HPDE6-E6E7 (cell line): ENCODE measurements around the gene HOXA1.

Source experiments
- DNase-seq: peaks from one replicate; pipeline ENCODE4 v3.0.0; 2011; ENCODE audit warnings: missing footprints; ENCODE audit errors: extremely low spot score

The HOXA1 gene

DNA sequence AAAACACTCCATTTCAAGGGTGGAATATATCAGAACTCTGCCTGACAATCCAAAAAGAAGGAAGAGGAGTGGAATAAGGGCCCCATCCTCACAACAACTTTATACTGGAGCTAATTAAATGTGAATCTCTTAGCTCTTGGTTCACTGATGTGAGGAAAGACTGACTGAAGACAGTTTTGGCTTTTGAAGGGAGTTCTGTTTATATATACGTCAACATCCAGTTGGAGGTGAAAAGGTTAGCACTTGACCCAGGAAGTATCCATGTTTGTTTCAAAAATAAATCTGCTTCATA lies 3.0 kb downstream of the HOXA1 start:
- DNase-seq: no peak

DNA sequence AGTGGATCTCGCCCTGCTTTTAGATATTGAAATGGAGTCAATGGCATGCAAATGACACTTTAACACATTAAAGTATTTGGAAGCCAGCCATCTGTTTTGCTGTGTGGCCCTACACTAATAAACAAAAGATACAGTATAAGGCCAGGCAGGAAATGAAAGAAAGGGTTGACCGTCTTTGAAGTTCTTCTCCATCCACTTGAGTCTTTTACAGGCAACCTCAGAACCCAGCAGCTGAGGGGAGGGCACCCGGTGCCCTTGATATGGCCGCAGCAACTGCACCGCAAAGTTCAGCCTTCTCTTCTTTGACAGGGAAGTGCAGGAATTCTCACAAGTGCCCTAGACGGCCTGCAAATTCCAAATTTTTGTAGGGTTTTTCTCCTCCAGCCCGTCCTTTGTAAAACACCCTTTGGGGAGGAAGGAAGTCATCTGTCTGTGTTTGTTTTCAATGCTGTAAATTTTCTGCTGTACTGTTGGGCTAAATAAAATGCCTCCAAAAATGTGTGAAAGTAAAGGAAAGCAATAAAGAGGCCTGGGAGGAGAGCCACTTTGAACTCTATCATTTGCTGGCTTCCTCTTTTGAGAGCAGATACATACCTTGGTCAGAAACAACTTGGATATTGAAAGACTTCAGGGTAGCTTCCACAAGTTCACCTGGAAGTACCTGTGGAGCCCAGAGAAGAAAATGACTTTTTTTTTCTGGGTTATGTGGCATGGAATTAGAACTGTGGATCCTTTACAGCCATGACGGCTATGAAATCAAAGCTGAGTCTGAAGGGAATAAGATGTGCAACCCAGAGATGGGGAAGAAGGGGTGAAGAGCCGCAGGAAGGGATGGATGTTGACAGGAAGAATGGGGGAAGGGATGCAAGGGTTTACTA lies 3.6 kb downstream of the HOXA1 start:
- DNase-seq: no peak

DNA sequence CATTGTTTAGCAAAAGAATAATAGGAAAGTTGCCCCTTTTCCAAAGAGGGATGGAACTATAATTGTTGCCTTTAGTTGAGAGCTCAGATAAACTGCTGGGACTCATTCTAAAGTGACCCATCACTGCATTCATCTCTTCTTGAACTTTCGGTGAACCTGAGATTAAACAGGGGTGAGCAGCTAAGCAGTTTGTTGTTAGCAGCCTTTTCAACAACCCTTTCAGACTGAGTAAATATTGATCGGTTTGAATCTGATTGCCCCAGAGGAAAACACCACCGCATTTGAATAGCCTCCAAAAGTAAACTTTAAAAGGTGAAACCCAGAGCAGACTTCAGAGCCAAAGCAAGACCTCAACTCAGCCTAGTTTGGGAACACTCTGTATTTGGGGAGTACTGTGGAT lies 4.7 kb downstream of the HOXA1 start:
- no peak for DNase-seq

DNA sequence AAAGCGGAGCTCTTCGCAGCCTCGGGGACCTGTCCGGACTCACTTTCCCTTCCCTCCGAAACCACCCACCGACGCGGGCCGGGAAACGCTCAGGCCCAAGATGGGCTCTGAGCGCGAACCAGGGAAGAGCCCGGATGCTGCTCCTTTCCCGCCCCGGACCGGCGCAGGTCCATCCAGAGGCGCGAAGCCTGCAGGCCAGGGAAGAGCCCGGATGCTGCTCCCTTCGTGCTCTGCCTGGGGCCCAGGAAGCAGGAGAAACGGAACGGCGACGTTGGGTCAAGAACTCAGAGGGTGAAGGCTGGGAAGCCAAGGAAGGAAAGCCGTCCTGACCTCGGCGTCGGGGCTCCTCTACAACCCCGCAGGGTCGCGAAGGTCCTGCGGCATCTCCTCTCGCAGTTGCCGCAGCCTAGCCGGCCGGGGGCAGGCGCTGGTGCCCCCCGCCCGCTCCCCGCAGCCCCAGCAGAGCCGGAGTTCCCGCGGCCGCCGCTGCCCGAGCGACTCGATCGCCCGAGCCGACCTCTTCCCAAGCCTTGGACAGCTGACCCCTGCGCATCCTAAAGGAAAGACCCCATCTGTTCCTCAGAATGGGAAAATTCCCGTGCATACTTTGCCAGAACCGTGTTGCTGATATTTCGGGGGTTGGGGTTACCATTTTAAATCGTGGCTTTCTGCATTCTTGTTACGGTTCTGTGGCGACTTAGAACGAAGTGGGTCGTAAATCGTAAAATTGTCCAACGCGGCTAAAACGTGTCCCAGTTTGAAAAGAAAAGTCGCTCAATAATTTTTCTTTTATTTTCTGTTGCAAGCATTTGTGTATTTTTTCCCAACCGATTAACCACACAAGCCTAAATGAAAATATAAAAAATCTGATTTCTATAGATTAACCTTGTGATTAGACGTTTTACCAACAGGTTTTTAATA lies 7.5 kb downstream of the HOXA1 start:
- DNase-seq: no peak

DNA sequence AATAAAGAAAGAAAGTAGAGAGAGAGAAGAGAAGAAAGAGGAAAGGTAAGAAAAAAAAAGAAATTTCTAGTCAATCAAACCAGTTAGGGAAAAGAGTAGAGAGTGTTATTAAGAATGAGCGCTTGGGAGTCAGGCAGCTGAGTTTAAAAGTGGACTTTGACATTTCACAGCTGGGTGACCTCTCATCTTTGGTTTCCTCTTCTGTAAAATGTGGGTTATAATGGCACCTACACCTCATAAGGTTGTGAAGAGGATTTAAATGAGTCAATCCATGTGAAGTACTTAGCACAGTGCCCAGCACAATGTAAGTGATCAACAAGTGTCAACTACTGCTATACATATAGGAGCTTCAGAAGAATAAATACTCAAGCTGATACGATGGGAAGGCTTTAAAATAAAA lies 12.2 kb downstream of the HOXA1 start:
- no peak for DNase-seq

DNA sequence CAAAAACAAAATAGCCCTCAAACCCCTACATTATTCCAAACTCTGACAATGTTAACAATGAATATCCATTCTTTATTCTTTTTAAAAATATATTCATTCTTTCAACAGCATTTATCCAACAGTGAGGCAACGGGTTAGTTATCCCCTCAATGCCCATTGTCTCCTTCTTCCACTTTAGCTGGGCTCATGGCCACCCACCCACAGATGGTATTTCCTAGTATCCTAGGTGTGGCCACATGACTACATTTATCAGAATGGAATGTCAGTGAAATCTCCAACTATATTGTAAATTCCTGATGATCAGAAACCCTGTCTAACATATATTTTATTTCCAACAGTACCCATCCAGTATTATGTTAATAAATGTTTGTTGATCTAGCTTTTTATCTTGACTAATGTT lies 13.6 kb downstream of the HOXA1 start:
- DNase-seq: no peak

DNA sequence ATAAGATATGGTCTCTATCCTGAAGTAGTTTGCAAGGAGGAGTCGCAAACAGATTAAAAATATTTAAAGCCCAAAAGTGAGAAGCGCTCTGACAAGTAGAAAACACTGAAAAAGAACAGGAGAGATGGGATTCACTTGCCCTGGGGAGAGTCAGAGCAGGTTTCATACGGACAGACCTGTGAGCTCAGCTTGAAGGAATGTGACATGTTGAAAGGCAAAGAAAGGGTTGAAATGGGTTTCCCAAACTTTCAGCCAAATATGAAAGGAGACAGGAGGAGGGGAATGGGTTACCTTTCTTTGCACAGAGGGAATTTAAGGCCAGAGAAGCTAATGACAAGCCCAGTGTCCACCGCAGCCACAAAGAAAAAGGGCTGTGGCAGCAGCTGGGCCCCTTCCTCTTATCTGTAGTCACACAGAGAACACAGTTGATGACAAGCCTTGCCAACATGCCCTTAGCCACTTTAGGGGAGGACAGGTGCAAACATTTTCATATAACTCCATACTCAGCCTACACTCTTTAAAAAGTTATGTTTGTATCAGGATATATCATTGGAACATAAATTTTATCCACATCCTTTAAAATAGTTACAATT lies 14.9 kb downstream of the HOXA1 start:
- DNase-seq: no peak

DNA sequence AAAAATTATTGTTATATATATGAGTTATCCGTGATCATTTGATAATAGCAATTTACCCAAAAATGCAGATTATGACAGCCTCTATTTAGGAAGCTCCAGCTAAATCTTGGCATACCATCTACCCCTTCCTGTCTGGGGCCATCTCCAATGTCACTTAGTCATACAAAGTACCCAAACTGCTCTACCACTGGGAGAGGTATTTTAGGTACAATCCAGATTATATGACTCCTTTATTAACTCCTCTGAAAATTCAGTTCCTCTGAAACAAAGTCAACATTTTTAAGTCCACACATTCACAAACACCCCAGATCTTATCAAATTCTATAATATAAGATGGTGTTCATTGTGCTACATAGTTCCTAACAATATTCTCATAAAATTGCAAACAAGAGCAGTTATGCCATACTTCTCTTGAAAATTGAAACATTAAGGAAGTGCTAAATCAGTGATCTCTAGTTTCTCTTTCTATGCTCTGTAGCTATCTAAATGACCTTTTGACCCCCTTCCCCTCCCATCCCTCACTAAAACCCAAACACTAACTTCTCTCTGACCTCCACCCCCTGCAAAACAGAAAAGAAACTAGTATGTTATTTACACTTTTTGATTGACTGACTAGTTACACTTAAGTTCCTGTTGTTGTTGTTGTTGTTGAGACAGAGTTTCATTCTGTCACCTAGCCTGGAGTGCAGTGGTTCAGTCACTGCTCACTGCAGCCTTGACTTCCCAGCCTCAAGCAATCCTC lies 16.4 kb downstream of the HOXA1 start:
- no peak for DNase-seq

DNA sequence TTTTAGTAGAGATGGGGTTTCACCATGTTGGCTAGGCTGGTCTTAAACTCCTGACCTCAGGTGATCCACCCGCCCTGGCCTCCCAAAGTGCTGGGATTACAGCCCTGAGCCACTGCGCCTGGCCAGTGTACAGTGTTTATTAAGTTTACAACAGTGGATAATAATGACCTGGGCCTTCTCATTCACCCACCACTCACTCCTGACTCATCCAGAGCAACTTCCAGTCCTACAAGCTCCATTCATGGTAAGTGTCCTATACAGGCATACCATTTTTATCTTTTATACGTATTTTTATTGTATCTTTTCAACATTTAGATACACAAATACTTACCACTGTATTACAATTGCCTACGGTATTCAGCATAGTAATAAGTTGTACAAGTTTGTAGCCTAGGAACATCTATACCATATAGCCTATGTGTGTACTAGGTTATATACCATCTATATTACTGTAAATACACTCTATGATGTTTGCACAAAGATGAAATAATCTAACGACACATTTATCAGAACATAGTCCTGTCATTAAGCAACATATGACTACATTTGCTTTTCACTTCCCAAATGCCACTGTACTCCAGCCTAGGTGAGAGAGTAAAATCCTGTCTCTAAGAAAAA lies 17.1 kb downstream of the HOXA1 start:
- DNase-seq: no peak

DNA sequence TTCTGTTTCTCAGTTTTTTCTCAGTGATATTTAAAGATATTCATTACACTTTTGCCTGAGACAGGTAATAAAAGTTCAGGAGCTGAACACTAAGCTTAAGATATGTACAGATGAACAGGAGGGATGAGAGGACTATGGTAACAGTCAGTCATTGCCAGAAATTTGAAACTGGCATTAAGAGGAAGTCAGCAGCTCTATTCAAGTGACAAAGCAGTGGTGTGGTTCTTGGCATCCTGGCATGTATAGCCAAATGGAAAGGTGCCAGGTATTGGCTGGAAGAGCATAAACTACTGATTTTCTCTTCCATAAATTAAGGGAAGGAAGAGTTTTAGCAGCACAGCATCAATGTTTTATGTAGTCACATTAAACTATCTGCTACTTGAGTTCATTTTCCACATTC lies 22.7 kb downstream of the HOXA1 start:
- DNase-seq: no peak

DNA sequence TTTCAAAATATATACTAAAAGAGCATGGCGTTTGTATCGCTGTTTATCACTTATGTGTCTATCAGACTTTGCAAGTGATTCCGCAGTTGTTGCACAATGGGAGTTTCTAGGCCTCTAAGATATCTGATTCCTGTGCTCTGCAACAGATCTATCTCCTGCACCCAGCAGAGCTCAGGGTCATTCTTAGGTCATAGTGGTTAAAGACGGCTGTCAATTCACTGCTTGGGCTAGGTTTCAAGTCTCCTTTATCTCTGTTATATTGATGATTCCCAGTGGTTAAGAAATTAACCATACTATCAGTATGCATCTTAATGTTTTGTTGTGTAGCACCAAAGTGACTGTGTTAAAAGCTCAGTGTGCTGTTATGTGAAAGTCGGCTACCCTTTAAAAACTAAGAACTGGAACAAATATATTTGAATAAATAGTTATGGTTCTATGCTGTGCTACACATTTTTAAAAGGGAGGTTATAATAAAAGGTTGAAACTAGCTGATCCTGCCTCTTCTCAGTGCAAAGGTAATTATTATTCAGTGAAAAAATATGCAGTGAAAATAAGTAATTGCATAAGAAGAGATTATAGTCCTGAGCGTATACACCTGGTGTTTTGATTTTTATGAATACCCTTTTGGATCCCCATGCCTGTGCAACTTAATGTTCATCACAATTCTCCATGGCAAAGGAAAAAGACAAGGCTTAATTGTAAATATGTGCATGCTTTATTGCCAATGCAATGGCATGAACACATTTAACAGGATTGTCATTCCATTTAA lies 24.0 kb downstream of the HOXA1 start:
- DNase-seq: no peak

DNA sequence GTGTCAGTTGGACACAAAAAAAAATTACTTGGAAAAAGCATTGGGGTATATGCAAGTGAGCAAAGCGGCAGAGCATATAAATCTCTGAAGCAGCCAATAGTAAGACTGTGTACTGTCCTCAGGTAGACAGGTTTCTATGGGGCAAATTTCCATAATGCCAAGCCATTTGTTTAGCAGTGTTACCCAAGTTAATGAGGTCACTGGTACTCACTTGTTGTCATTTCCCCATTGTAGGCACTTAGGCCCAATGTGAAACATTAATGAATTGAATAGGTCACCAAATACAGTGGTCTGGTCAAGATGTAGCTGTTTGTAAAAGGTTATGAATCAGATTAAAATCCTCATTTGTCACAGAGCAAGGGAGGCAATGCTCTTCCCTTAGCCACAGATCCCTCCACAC lies 27.5 kb downstream of the HOXA1 start:
- no peak for DNase-seq

DNA sequence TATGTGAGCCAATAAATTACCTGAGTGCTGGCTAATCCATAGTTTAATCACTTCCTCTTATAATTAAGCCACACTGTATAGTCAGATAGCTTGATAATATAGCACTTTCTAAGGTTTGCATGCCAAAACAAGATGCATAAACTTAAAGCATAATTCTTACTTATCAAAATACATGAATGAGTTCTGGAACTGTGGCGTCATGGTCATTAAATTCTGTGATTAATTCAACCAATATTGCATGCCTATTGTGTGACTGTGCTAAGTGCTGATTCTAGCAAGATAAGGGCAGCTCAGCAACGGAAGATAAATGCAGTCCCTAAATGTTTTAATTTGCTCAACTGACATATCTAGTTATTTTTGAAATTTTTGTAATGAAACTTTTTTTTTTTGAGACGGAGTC lies 29.7 kb downstream of the HOXA1 start:
- DNase-seq: no peak

DNA sequence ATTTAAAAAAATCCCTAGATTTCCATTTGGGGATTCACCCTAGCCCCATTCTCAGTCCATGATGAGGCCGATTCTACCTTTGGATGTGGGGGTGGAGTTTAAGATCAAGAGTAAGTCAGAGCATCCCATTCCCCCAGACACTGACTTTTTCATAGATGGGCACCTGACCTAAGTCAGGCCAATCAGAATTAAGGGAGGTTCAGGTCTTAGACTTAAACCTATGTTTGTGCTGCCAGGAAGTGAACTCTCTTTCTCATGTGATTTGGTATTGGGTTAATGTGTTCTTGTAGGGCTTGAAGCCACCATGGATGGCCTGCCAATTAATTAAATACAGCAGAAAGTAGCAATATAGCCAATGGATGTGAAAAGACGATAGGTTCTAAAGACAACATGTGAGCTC lies 30.1 kb downstream of the HOXA1 start:
- no peak for DNase-seq

DNA sequence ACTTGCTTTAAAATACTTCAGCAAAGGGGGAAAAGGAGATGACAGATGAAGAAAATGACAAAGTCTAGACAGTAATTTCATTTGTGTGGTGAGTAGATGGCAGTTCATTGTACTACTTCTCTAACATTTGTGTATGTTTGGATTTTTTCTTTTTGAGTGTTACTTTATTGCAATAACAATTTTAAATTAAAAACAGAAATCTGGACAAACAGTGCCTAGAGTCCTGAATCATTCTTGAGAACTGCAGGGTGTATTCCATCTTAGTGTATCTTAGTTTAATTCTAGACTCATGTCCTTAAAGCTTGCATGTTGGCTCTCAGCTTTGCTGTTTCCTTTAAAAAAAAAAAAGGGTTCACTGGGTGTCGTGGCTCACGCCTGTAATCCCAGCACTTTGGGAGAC lies 31.1 kb downstream of the HOXA1 start:
- no peak for DNase-seq

DNA sequence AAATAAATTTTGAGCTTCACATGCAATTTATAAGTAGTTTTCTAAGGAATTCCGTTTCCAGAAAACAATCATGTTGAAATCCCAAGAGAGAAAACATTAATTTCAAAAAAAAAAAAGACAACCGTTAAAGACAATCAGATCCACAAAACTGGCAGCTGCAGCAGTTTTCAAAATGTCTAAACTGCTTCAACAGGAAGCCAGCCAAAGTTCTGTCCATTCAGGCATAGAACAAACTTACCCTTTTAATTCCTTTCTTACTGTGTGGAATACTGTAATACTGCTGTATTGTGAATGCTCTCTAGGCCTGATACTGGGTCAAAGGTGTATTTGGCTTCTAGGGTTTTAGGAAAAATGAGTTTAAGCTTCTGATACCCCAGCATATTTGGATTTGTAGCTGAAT lies 31.6 kb downstream of the HOXA1 start:
- DNase-seq: no peak

DNA sequence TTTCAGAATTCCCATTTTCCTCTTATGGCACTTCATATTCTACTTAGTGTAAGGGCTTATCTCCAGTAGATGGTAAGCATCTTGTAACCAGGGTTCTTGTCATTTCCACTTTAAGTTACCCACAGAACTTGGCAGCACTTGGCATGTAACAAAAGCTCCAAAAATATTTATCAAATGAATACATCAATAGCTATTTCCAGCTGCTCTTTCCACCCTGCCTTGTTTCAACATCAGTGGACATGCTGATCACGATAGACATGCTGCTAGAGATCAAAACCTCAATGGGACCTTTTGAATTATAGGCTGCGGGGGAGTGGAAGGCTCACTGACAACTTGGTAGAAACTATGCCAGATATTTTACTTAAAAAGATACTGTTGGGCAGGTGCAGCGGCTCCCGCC lies 32.9 kb downstream of the HOXA1 start:
- no peak for DNase-seq

DNA sequence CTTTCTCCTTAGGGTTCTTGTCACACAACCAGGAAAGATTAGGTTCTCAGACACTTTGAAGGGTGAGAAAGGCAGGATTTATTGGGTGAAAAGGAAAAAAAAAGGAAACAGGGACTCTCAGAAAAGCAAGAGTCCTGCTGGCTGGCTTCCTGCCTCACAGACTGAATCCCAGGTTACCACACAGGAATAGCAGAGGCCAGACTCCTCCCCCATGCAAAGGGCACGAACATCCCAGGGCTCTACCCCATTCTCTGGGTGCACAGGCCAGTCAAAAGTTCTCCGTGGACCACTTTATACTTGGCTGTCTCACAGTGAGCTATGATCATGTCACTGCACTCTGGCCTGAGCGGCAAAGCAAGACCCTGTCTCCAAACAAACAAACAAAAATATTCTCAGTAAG lies 42.6 kb downstream of the HOXA1 start:
- no peak for DNase-seq

DNA sequence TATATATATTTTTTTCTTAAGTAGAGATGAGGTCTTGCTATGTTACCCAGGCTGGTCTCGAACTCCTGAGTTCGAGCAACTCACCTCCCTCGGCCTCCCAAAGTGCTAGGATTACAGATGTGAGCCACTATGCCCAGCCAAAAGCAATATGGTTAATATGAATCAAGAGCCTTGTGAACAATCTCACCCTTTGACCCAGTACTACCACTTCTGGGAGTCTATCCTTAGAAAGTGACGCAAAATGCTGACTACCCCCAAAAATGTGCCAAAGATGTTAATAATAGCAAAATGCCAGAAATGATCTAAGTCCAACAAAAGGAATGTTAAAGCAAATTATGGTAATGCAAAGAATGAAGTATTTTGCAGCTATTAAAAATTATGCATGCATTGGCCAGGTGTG lies 44.3 kb downstream of the HOXA1 start:
- DNase-seq: no peak

DNA sequence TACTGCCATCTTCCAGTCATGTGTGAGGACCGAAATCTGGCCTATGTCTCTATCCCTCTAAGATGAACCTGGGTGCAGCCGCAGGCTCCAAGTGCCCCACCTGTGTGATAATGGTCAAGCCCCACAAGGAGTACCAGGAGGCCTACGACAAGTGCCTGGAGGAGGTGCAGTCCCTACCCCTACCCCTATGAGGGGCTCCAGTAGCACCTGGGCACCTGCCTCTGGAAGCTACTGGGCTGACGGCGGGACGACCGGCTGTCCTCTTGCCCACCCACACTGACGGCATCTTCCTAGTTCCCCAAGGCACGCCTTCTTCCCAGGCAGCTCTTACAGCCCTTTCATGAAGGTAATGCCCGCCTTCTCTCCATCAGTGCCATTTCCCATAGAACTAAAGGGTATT lies 47.4 kb downstream of the HOXA1 start:
- no peak for DNase-seq
